Small intestine (tissue), 7 donors: ENCODE results near the gene CLTCL1. TPM values are rescaled to one million over a fixed set of nuclear protein-coding genes. Genes with fewer than 3 reads are reported as not detected.

Experiments
- DNase-seq, 2 donors: peaks; one replicate each; pipeline versions ENCODE4 v3.0.0 to v3.0.0-alpha.2; 2013
- FAIRE-seq: peaks from 2 replicates; lab custom pipeline; 2012; peaks lifted over from hg19 to GRCh38; lab: Jason Lieb, UNC
- H3K27ac ChIP-seq, 3 donors: one replicate each; pipeline ENCODE4 v1.5.1; 2013; ENCODE audit warnings: low read length in 2 of 3, mild to moderate bottlenecking in 2 of 3, control low read depth in 1 of 3, inconsistent platforms in 1 of 3, low read depth in 1 of 3, moderate library complexity in 1 of 3
- H3K27me3 ChIP-seq, 3 donors: one replicate each; pipeline ENCODE4 v1.6.1; 2013; ENCODE audit warnings: low read length in 3 of 3, inconsistent platforms in 1 of 3; ENCODE audit not compliant: control insufficient read depth in 3 of 3, insufficient read depth in 3 of 3
- H3K36me3 ChIP-seq, 3 donors: one replicate each; pipeline ENCODE4 v1.6.1; 2013; ENCODE audit warnings: low read length in 3 of 3, inconsistent platforms in 1 of 3, low read depth in 1 of 3, mild to moderate bottlenecking in 1 of 3, moderate library complexity in 1 of 3; ENCODE audit not compliant: control insufficient read depth in 3 of 3, insufficient read depth in 2 of 3
- H3K4me1 ChIP-seq, 3 donors: one replicate each; pipeline ENCODE4 v1.6.1; 2013; ENCODE audit warnings: low read length in 2 of 3, inconsistent platforms in 1 of 3, low read depth in 1 of 3, mild to moderate bottlenecking in 1 of 3, moderate library complexity in 1 of 3; ENCODE audit not compliant: control insufficient read depth in 3 of 3, insufficient read depth in 2 of 3
- H3K4me3 ChIP-seq, 3 donors: one replicate each; pipeline ENCODE4 v1.5.1; 2013; ENCODE audit warnings: low read length in 3 of 3, control low read depth in 1 of 3, inconsistent platforms in 1 of 3, low read depth in 1 of 3, mild to moderate bottlenecking in 1 of 3, moderate library complexity in 1 of 3
- H3K9me3 ChIP-seq, 2 donors: one replicate each; pipeline ENCODE4 v1.6.1; 2013; ENCODE audit warnings: low read depth in 1 of 2, low read length in 1 of 2; ENCODE audit not compliant: control insufficient read depth in 2 of 2, insufficient read depth in 1 of 2
- WGBS, 3 donors: extraction: QIAGEN DNeasy Blood & Tissue Kit; methylation state at CpG; one replicate each; pipeline ENCODE4 v1.1.7; 2013; 5-methylcytosine and 5-hydroxymethylcytosine counted together
- polyA plus RNA-seq, 4 donors: library from polyadenylated mRNA; stranded (reverse) in 3 of 4; unstranded in 1 of 4; fragments of 200-250 nt in 3 of 4; fragments of 120-200 nt in 1 of 4; gene quantifications; one replicate each; pipeline versions ENCODE4 v1.2.1 to v1.2.3, GENCODE V29; 2013
- donor health status: healthy with polysubstance abuse.
- donor health status: control.
- donor health status: control.
- donor health status: Bipolar disorder and iron deficiency.
- donor health status: healthy.

Gene CLTCL1
- polyA plus RNA-seq, 4 donors: 0.67 to 1.5 (median 0.95) TPM

DNA sequence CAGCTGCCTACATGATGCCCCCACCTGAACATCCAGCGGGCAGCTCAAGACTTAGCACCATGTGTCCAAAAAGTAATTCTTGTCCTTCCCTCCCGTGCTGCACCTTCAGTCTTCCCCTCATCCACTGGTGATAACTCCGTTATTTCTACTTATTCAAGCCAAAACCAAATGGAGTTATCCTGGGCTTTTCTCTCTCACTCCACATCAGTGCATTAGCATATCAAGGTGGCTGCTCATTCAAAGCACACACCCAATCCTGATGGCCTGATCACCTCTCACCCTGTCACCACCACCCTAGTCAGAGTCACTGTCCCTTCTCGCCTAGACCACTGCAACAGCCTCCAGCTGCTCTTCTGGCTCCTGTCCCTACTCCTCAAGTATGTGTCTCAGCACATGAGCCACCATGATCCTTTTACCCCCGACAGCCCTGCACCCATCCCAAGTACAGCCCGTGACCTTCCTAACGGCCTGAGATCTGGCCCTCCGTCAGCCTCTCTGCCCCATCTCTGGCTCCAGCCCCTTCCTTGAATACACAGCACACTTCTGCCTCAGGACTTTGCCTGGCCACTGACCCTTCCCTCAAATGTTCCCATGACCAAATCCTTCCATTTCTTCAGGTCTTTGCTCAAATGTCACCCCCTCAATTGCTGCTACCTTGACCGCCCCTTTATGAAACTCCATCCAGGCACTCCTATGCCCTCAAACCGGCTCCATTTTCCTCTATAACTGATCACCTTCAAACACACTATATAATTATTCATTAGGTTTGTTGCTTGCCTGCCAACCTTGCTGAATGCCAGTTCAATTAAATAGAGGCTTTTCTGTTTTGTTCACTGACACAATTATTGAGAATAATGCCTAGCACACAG, 93.3 kb downstream of the CLTCL1 start:
- FAIRE-seq (no peak), DNase-seq (no peak)
- Histone ChIP-seq H3K27ac (no peak overlapping the region), H3K27me3 (no peaks in the 10 kb centered on the region), H3K36me3 (peaks cover 0 to 10% (median 0%) of the 10 kb centered on the region in 3 donors), H3K9me3 (no peaks in the 10 kb centered on the region), H3K4me3 (no peak overlapping the region), H3K4me1 (no peaks in the 10 kb centered on the region)
- 85 to 91% (median 88%) methylated on average over 10 of the region's 10 CpGs for WGBS, 3 donors

DNA sequence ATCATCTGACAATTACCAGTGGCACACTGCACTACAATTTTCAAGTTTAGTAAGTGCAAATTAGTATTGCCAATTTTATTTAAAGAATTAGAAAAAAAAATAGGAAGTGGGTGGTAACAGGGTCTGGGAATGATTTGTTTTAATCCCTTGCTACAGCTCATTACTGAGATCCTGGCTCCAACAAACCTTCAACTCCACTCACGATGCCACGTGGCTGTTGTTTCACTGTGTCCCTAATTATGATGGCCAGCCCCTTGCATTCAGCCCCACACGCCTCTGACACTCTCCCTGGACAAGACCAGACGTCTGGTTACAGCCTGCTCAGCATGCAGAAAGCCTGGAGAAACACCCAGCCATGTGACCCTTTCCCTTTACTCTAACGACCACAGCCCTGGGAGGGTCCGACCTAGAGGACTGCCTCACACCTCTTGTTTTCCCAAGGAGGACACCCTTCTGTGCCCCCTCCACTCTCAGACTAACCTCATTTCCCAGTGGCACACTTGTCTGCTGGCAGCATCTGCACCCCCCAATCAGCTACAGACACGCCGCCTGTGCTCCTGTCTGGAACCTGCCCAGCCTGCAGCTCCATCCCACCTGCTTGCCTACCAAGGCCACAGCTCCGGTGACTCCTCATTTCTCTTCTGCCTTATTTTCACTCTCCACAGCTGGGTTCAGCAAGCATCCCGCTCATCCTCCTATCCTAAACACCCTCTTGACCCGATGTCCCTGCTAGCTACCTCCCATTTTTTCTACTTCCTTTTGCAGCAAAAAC, 94.5 kb downstream of the CLTCL1 start:
- DNase-seq (no peak), FAIRE-seq (no peak)
- H3K9me3 ChIP-seq: no peaks in the 10 kb centered on the region
- no peaks in the 10 kb centered on the region for H3K27me3 ChIP-seq
- no peak overlapping the region for H3K27ac ChIP-seq
- WGBS, 3 donors: 77 to 83% (median 82%) methylated on average over 11 of the region's 11 CpGs
- no peaks in the 10 kb centered on the region for H3K4me1 ChIP-seq
- no peak overlapping the region for H3K4me3 ChIP-seq
- H3K36me3 ChIP-seq: peaks cover 0 to 10% (median 0%) of the 10 kb centered on the region in 3 donors

- Histone ChIP-seq H3K36me3 (peaks cover 0 to 10% (median 0%) of the 10 kb centered on the region in 3 donors), H3K4me3 (no peak overlapping the region), H3K4me1 (no peaks in the 10 kb centered on the region), H3K27ac (no peak overlapping the region), H3K27me3 (no peaks in the 10 kb centered on the region), H3K9me3 (no peaks in the 10 kb centered on the region)
- FAIRE-seq (no peak), DNase-seq (no peak)
- 79 to 83% (median 81%) methylated on average over 23 of the region's 23 CpGs for WGBS, 3 donors
Observed at GRCh38 chr22:19195796-19196731, 95.5 kb downstream of the CLTCL1 start.

DNA sequence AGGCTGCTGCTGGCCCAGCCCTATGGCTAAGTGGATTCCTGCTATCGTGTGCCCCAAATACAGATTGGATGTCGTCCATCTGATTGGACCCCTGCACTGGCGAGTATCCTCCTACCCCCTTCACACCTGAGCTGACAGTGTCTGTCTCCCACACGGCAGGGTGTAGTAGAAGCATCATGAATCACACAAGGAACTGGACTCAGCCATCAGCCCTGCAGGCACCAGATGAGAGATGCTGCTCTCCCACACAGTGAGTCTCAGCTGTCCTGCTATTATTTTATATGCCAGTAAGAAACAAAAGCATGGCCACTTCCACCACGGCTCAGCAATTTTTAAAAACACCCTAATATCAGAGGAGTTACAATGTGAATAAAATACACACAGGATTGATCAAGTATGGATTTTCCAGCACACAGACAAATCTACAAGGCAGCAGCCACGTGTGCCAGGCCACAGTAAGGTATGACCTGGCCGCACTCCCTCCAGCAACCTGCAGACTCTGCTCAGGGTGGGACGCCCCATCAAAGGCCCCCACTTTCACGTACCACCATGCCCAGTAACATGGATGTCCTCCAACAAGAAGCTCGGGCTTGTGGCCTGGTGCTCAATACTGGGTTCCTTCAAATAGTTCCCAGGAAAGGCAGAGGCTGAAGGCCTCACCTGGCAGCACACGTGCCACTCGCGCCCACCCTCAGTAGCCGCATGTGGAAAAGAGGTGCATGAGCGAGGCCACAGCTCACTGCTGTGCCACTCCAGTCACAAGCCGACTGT, 96.6 kb downstream of the CLTCL1 start:
- no peaks in the 10 kb centered on the region for H3K27me3 ChIP-seq
- no peak overlapping the region for H3K4me3 ChIP-seq
- no peaks in the 10 kb centered on the region for H3K9me3 ChIP-seq
- no peak overlapping the region for H3K27ac ChIP-seq
- DNase-seq (no peak), FAIRE-seq (no peak)
- 92 to 93% (median 92%) methylated on average over 16 of the region's 16 CpGs for WGBS, 3 donors
- H3K4me1 ChIP-seq: no peaks in the 10 kb centered on the region
- H3K36me3 ChIP-seq: peaks cover 0 to 10% (median 0%) of the 10 kb centered on the region in 3 donors

GRCh38 chr22:19193879-19194278, 97.6 kb downstream of the CLTCL1 start:
- no peaks in the 10 kb centered on the region for H3K9me3 ChIP-seq
- 93 to 97% (median 93%) methylated on average over 6 of the region's 6 CpGs for WGBS, 3 donors
- DNase-seq (no peak), FAIRE-seq (no peak)
- peaks cover 0 to 9% (median 0%) of the 10 kb centered on the region in 3 donors for H3K36me3 ChIP-seq
- H3K27ac ChIP-seq: no peak overlapping the region
- H3K4me1 ChIP-seq: no peaks in the 10 kb centered on the region
- no peaks in the 10 kb centered on the region for H3K27me3 ChIP-seq
- H3K4me3 ChIP-seq: no peak overlapping the region

DNA sequence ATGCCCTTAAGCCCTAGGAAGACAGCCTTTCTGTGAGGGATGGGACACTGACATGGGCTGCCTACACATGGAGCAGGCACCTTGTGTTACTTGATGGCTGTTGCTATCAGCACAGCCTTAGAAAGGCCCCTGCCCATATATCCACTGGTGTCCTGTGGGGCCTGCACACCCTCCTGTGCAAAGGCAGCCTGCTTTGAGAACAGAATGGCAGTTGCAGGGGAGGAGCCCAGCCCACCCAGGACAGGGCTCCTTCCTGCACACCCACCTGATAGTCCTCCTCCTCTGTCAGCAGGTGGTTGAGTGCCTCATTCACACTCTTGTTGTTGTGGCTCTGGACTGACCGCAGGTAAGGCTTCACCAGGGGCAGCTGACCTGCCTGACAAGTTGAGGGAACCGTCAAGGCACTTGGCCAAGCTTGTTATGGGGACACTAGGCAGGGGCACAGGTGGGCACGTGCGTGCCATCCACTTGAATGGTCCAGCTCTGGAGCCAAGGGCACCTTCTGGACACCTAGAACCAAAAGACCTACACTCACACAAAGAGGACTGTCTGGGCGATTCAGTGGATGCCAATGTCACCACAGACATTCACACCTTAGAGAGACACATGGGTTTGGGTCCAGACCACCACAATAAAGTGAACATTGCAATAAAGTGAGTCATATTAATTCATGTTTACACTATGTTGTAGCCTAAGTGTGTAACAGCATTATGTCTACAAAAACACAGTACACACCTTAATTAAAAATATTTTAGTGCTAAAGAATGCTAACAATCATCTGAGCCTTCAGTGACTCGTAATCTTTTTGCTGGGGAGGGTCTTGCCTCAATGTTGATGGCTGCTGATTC, 103.6 kb downstream of the CLTCL1 start:
- Histone ChIP-seq H3K27ac (no peak overlapping the region), H3K4me1 (peaks cover 0 to 4% (median 0%) of the 10 kb centered on the region in 3 donors), H3K36me3 (peaks cover 0 to 7% (median 0%) of the 10 kb centered on the region in 3 donors), H3K9me3 (no peaks in the 10 kb centered on the region), H3K27me3 (no peaks in the 10 kb centered on the region), H3K4me3 (no peak overlapping the region)
- WGBS, 3 donors: 75 to 84% (median 78%) methylated on average over 6 of the region's 6 CpGs
- FAIRE-seq: no peak
- DNase-seq: no peak
